Psoas muscle (tissue), 8 donors: Measurements from ENCODE around the gene MCRS1. TPM values are rescaled to one million over a fixed set of nuclear protein-coding genes. Genes with fewer than 3 reads are reported as not detected.

Source experiments
- ATAC-seq, 4 donors: fragments of 200-7000 bp; cut with Tn5 transposase; one replicate each; pipeline ENCODE4 v1.9.1; 2020; ENCODE audit warnings: moderate library complexity in 3 of 4, mild to moderate bottlenecking in 2 of 4
- DNase-seq, 2 donors: peaks; one replicate each; pipeline ENCODE4 v3.0.0-alpha.2; 2020
- H3K27ac ChIP-seq: fragments of 200-600 bp; one replicate; pipeline ENCODE4 v1.8.0; 2022
- H3K27me3 ChIP-seq, 3 donors: fragments of 200-600 bp in 1 of 3; one replicate each; pipeline versions ENCODE4 v1.6.1 to v1.8.0; 2013 to 2022; ENCODE audit warnings: low read length in 2 of 3, mild to moderate bottlenecking in 2 of 3, moderate library complexity in 1 of 3; ENCODE audit not compliant: insufficient read depth in 3 of 3
- H3K36me3 ChIP-seq, 2 donors: fragments of 200-600 bp in 1 of 2; one replicate each; pipeline versions ENCODE4 v1.6.1 to v1.8.0; 2013 to 2022; ENCODE audit warnings: low read depth in 1 of 2, mild to moderate bottlenecking in 1 of 2, moderate library complexity in 1 of 2; ENCODE audit not compliant: insufficient read depth in 1 of 2
- H3K4me1 ChIP-seq: fragments of 200-600 bp; one replicate; pipeline ENCODE4 v1.8.0; 2022
- H3K4me3 ChIP-seq: fragments of 200-600 bp; one replicate; pipeline ENCODE4 v1.8.0; 2022; ENCODE audit warnings: mild to moderate bottlenecking
- H3K9me3 ChIP-seq: fragments of 200-600 bp; one replicate; pipeline ENCODE4 v1.8.0; 2022
- WGBS, 3 donors: extraction: QIAGEN DNeasy Blood & Tissue Kit; methylation state at CpG; one replicate each; pipeline versions ENCODE4 v1.1.6 to v1.1.7; 2013; 5-methylcytosine and 5-hydroxymethylcytosine counted together
- intact Hi-C, 2 donors: fragments of 100-400 bp; cut with DNase I; formaldehyde crosslinking; loops; one replicate each; pipeline versions ENCODE4 v1.11.0 to v1.14.2; 2022
- polyA plus RNA-seq, 3 donors: library from polyadenylated mRNA; stranded (reverse); fragments of 200-250 nt; gene quantifications; one replicate each; pipeline ENCODE4 v1.2.3, GENCODE V29; 2013
- total RNA-seq, 4 donors: library from RNA; stranded (reverse); fragmentation: NEBNext Ultra II Directional in 2 of 4; extraction: Animal tissue kit (Norgen Biotek cat#: 25700) in 2 of 4; gene quantifications; one replicate each; pipeline versions ENCODE4 v1.2.1 to v1.2.4, GENCODE V29; 2021 to 2023
- TF ChIP-seq, protein P1 (sequence below): fragments of 200-600 bp; IDR thresholded peaks from one replicate; pipeline ENCODE4 v1.8.0; 2022; ENCODE audit warnings: antibody characterized with exemption
- donor health status: healthy with polysubstance abuse.
- donor health status: DM: no; HTN: no; CAD: no; lungs with moderate emphysema.
- donor health status: Bipolar disorder and iron deficiency.
- donor health status: healthy.
- donor health status: DM: yes; HTN: yes; CAD: no.
- donor health status: DM: no; HTN: no; CAD: no.
- donor health status: DM: no; HTN: no; CAD: no.
- donor health status: DM: yes; HTN: yes; CAD: no.

The MCRS1 gene
- total and polyA plus RNA-seq, 7 donors = 24.3 to 82.3 (median 40.2) TPM

- Histone ChIP-seq H3K4me3 (no peak overlapping the region), H3K4me1 (peaks cover 2% of the 10 kb centered on the region), H3K36me3 (no peaks in the 10 kb centered on the region), H3K27me3 (peaks cover 0 to 47% (median 12%) of the 10 kb centered on the region in 3 donors), H3K9me3 (no peaks in the 10 kb centered on the region), H3K27ac (no peak overlapping the region)
- ATAC-seq (no peak), DNase-seq (no peak)
- TF ChIP-seq, protein P1, sequence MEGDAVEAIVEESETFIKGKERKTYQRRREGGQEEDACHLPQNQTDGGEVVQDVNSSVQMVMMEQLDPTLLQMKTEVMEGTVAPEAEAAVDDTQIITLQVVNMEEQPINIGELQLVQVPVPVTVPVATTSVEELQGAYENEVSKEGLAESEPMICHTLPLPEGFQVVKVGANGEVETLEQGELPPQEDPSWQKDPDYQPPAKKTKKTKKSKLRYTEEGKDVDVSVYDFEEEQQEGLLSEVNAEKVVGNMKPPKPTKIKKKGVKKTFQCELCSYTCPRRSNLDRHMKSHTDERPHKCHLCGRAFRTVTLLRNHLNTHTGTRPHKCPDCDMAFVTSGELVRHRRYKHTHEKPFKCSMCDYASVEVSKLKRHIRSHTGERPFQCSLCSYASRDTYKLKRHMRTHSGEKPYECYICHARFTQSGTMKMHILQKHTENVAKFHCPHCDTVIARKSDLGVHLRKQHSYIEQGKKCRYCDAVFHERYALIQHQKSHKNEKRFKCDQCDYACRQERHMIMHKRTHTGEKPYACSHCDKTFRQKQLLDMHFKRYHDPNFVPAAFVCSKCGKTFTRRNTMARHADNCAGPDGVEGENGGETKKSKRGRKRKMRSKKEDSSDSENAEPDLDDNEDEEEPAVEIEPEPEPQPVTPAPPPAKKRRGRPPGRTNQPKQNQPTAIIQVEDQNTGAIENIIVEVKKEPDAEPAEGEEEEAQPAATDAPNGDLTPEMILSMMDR = no peak
- 61 to 69% (median 61%) methylated on average over 20 of the region's 20 CpGs for WGBS, 3 donors
- intact Hi-C loops = no loop called here
Measured at GRCh38 chr12:49543221-49543913, 24.6 kb downstream of the MCRS1 start.

GRCh38 chr12:49542592-49543160 is 25.3 kb downstream of the MCRS1 start:
- Histone ChIP-seq H3K4me1 (peaks cover 6% of the 10 kb centered on the region), H3K27ac (no peak overlapping the region), H3K4me3 (no peak overlapping the region), H3K27me3 (peaks cover 0 to 52% (median 17%) of the 10 kb centered on the region in 3 donors), H3K36me3 (no peaks in the 10 kb centered on the region), H3K9me3 (no peaks in the 10 kb centered on the region)
- intact Hi-C loops = no loop called here
- TF ChIP-seq, protein P1 = no peak
- ATAC-seq (no peak), DNase-seq (no peak)
- 89 to 94% (median 94%) methylated on average over 15 of the region's 15 CpGs for WGBS, 3 donors

DNA sequence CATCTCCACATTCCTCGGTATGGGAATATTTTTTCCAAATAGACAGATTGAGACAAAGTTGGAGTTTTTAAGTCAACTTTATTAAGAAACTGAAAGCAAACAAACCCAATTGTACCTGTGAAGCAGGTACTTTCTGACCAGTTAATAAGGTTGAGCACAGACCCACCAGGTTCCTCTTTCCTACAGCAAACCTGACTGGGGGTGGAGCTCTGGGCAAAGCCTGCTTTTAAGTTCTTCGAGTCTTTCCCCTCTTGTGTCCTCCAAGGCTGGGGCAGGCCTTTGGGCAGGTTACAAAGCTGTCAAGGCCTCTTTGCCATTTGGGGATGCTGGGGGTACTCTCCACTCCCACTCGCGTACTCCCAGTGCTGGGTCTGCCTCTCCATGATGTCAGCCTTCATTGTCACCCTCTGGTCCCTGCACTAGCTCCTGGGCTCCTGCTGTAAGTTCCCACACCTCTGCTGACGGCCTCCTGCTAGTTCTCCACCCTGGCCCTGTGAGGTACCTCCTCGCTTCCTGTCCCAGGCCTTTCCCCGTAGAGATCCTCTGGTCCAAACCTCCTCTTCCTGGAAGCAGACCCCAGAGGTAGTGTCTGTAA is 25.9 kb downstream of the MCRS1 start:
- ATAC-seq (no peak), DNase-seq (no peak)
- WGBS, 3 donors = 79 to 81% (median 80%) methylated on average over 7 of the region's 7 CpGs
- Histone ChIP-seq H3K27ac (no peak overlapping the region), H3K4me1 (peaks cover 6% of the 10 kb centered on the region), H3K9me3 (no peaks in the 10 kb centered on the region), H3K4me3 (no peak overlapping the region), H3K36me3 (no peaks in the 10 kb centered on the region), H3K27me3 (peaks cover 0 to 51% (median 23%) of the 10 kb centered on the region in 3 donors)
- intact Hi-C loops = no loop called here
- TF ChIP-seq, protein P1 = no peak

- H3K27ac ChIP-seq = no peak overlapping the region
- no peak overlapping the region for H3K4me3 ChIP-seq
- DNase-seq (no peak), ATAC-seq (no peak)
- intact Hi-C loops = no loop called here
- no peaks in the 10 kb centered on the region for H3K36me3 ChIP-seq
- peaks cover 0 to 50% (median 27%) of the 10 kb centered on the region in 3 donors for H3K27me3 ChIP-seq
- H3K4me1 ChIP-seq = peaks cover 6% of the 10 kb centered on the region
- TF ChIP-seq, protein P1 = no peak
- H3K9me3 ChIP-seq = no peaks in the 10 kb centered on the region
- 82 to 83% (median 83%) methylated on average over 18 of the region's 18 CpGs for WGBS, 3 donors
Measured at GRCh38 chr12:49541140-49541861, 26.6 kb downstream of the MCRS1 start.
